ENCODE measurements around the gene LYPLAL1. TPM values are rescaled to one million over a fixed set of nuclear protein-coding genes. Genes with fewer than 3 reads are reported as not detected.

LYPLAL1 gene
- total RNA-seq, 5 donors from 2014 or later (not counting 1 experiment from before 2014, with no cell fraction given): 14.2 to 19.4 (median 18.3) TPM

DNA sequence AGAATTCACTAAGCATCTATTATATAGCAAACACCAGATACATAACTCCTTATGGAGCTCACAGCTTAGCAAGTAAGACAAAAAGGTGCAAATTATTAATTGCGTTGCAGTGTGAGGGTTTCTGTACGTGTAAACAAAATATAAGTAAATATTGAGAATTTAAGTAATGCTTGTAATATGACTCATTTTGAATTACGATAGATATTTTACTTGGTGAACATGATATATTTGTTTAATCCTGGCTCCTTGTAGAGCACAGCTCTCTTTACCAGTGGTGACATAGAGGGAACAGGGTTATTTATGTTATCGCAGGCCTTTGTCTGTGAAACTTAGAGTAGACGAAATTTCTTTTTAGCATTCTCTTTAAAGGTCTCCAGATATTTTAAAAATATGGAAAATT lies 36.4 kb downstream of the LYPLAL1 start:
- H3K4me3 ChIP-seq (ENCODE audit: control insufficient read depth in 1 of 2, extremely low read depth in 1 of 2, low read length in 1 of 2): no peak overlapping the region
- no peaks in the 10 kb centered on the region for H3K4me1 ChIP-seq (ENCODE audit: control insufficient read depth in 1 of 2, extremely low read depth in 1 of 2, insufficient read depth in 2 of 2, low read length in 2 of 2)
- Mint-ChIP-seq H3K4me3 (no peak overlapping the region), H3K4me1 (no peaks in the 10 kb centered on the region), H3K27ac (no peak overlapping the region), H3K27me3 (no peaks in the 10 kb centered on the region), H3K9me3 (no peaks in the 10 kb centered on the region), H3K36me3 (peaks cover 22% of the 10 kb centered on the region)
- ChIA-PET POLR2A (no interaction called here), CTCF (no interaction called here)
- DNase-seq (no peak), ATAC-seq (replicated peaks in 1 of 4) (no peak)
- no peaks in the 10 kb centered on the region for H3K9me3 ChIP-seq
- H3K36me3 ChIP-seq (ENCODE audit: control insufficient read depth in 2 of 2, extremely low read depth in 1 of 2, insufficient read depth in 1 of 2, low read length in 1 of 2): no peaks in the 10 kb centered on the region
- no CpG with 5 or more reads among the region's 5 CpGs for WGBS (ENCODE audit: insufficient coverage)
- H3K27ac ChIP-seq (ENCODE audit: low read length): no peak overlapping the region
- H3K27me3 ChIP-seq (replicated peaks in 1 of 2; ENCODE audit: control insufficient read depth in 2 of 2, extremely low read depth in 1 of 2, insufficient read depth in 2 of 2, low read length in 1 of 2): no peaks in the 10 kb centered on the region

DNA sequence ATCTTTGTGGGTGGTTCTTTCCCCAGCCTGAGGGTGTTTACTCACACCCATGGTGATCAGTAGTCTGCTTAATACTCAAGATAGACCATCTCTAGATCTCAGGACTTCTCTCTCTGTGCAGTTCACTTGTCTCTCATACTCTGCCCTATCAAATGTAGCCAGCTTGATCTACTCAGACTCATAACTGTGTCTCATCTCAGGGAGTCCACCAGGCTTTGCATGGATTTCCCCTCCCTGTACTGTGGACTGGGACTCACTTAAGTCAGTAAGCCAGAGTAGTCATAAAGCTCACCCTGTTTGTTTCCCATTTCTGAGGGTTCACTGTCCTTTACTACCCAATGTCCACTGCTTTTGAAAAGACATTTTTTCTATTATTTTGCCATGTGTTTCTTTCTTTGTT lies 41.8 kb downstream of the LYPLAL1 start:
- no peak for ATAC-seq (replicated peaks in 1 of 4)
- DNase-seq: no peak
- H3K9me3 ChIP-seq: no peaks in the 10 kb centered on the region
- H3K4me1 Mint-ChIP-seq: no peaks in the 10 kb centered on the region
- H3K27me3 ChIP-seq (replicated peaks in 1 of 2; ENCODE audit: control insufficient read depth in 2 of 2, extremely low read depth in 1 of 2, insufficient read depth in 2 of 2, low read length in 1 of 2): no peaks in the 10 kb centered on the region
- CTCF ChIA-PET: interaction anchor here in 1 of 2 donors (0.6 kb wide), 1 partner anchor 1507 kb away, joined by 4 read pairs; no protein-coding TSS in a partner anchor
- H3K27me3 Mint-ChIP-seq: no peaks in the 10 kb centered on the region
- peaks cover 60% of the 10 kb centered on the region for H3K36me3 Mint-ChIP-seq
- H3K4me3 ChIP-seq (ENCODE audit: control insufficient read depth in 1 of 2, extremely low read depth in 1 of 2, low read length in 1 of 2): no peak overlapping the region
- H3K4me1 ChIP-seq (ENCODE audit: control insufficient read depth in 1 of 2, extremely low read depth in 1 of 2, insufficient read depth in 2 of 2, low read length in 2 of 2): no peaks in the 10 kb centered on the region
- H3K4me3 Mint-ChIP-seq: no peak overlapping the region
- H3K9me3 Mint-ChIP-seq: peaks cover 0 to 2% (median 0%) of the 10 kb centered on the region in 3 donors
- H3K36me3 ChIP-seq (ENCODE audit: control insufficient read depth in 2 of 2, extremely low read depth in 1 of 2, insufficient read depth in 1 of 2, low read length in 1 of 2): no peaks in the 10 kb centered on the region
- H3K27ac ChIP-seq (ENCODE audit: low read length): no peak overlapping the region
- POLR2A ChIA-PET: no interaction called here
- no peak overlapping the region for H3K27ac Mint-ChIP-seq

DNA sequence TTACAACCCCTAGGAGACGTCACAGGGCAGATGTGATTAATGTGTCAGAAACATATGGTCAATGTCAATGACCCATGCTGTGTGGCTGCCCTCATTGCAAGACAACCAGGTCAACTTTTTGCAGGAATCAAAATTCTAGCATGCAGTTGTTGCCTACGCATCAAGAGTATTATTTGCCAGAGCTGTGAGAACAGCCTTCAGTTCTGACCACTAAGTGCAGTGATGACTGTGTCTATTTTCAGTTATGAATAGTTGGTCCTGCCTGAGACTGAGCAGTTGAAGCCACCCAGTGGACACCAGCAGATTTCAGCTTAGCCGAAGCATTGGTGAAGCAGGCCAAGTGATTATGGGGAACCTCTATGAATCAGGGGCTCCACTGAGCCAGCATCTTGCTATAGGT lies 47.3 kb downstream of the LYPLAL1 start:
- Mint-ChIP-seq H3K27me3 (no peaks in the 10 kb centered on the region), H3K9me3 (no peaks in the 10 kb centered on the region), H3K4me1 (no peaks in the 10 kb centered on the region), H3K27ac (no peak overlapping the region), H3K4me3 (no peak overlapping the region), H3K36me3 (peaks cover 44% of the 10 kb centered on the region)
- Histone ChIP-seq H3K27ac (ENCODE audit: low read length) (no peak overlapping the region), H3K36me3 (ENCODE audit: control insufficient read depth in 2 of 2, extremely low read depth in 1 of 2, insufficient read depth in 1 of 2, low read length in 1 of 2) (no peaks in the 10 kb centered on the region), H3K9me3 (no peaks in the 10 kb centered on the region), H3K27me3 (replicated peaks in 1 of 2; ENCODE audit: control insufficient read depth in 2 of 2, extremely low read depth in 1 of 2, insufficient read depth in 2 of 2, low read length in 1 of 2) (no peaks in the 10 kb centered on the region), H3K4me3 (ENCODE audit: control insufficient read depth in 1 of 2, extremely low read depth in 1 of 2, low read length in 1 of 2) (no peak overlapping the region), H3K4me1 (ENCODE audit: control insufficient read depth in 1 of 2, extremely low read depth in 1 of 2, insufficient read depth in 2 of 2, low read length in 2 of 2) (no peaks in the 10 kb centered on the region)
- no peak for ATAC-seq (replicated peaks in 1 of 4)
- WGBS (ENCODE audit: insufficient coverage): 87% methylated on average over 3 of the region's 3 CpGs
- POLR2A ChIA-PET: no interaction called here
- CTCF ChIA-PET: no interaction called here
- DNase-seq: no peak

GRCh38 chr1:219223496-219223895 lies 49.8 kb downstream of the LYPLAL1 start:
- Mint-ChIP-seq H3K36me3 (peaks cover 31% of the 10 kb centered on the region), H3K4me3 (no peak overlapping the region), H3K27me3 (no peaks in the 10 kb centered on the region), H3K4me1 (no peaks in the 10 kb centered on the region), H3K27ac (no peak overlapping the region), H3K9me3 (no peaks in the 10 kb centered on the region)
- Histone ChIP-seq H3K9me3 (no peaks in the 10 kb centered on the region), H3K27ac (ENCODE audit: low read length) (no peak overlapping the region), H3K4me1 (ENCODE audit: control insufficient read depth in 1 of 2, extremely low read depth in 1 of 2, insufficient read depth in 2 of 2, low read length in 2 of 2) (no peaks in the 10 kb centered on the region), H3K27me3 (replicated peaks in 1 of 2; ENCODE audit: control insufficient read depth in 2 of 2, extremely low read depth in 1 of 2, insufficient read depth in 2 of 2, low read length in 1 of 2) (no peaks in the 10 kb centered on the region), H3K36me3 (ENCODE audit: control insufficient read depth in 2 of 2, extremely low read depth in 1 of 2, insufficient read depth in 1 of 2, low read length in 1 of 2) (no peaks in the 10 kb centered on the region), H3K4me3 (ENCODE audit: control insufficient read depth in 1 of 2, extremely low read depth in 1 of 2, low read length in 1 of 2) (no peak overlapping the region)
- CTCF ChIA-PET: no interaction called here
- DNase-seq (no peak), ATAC-seq (replicated peaks in 1 of 4) (no peak)
- POLR2A ChIA-PET: interaction anchor here in 1 of 2 donors (0.9 kb wide), 1 partner anchor 1004 kb away, joined by 3 read pairs; no protein-coding TSS in a partner anchor

- ATAC-seq (replicated peaks in 1 of 4) (no peak), DNase-seq (no peak)
- WGBS (ENCODE audit: insufficient coverage): no CpG with 5 or more reads among the region's 2 CpGs
- POLR2A ChIA-PET: no interaction called here
- no peaks in the 10 kb centered on the region for H3K27me3 Mint-ChIP-seq
- no peaks in the 10 kb centered on the region for H3K36me3 ChIP-seq (ENCODE audit: control insufficient read depth in 2 of 2, extremely low read depth in 1 of 2, insufficient read depth in 1 of 2, low read length in 1 of 2)
- CTCF ChIA-PET: no interaction called here
- H3K9me3 Mint-ChIP-seq: no peaks in the 10 kb centered on the region
- H3K36me3 Mint-ChIP-seq: peaks cover 28% of the 10 kb centered on the region
- H3K27me3 ChIP-seq (replicated peaks in 1 of 2; ENCODE audit: control insufficient read depth in 2 of 2, extremely low read depth in 1 of 2, insufficient read depth in 2 of 2, low read length in 1 of 2): no peaks in the 10 kb centered on the region
- H3K27ac Mint-ChIP-seq: no peak overlapping the region
- H3K4me1 Mint-ChIP-seq: no peaks in the 10 kb centered on the region
- H3K4me1 ChIP-seq (ENCODE audit: control insufficient read depth in 1 of 2, extremely low read depth in 1 of 2, insufficient read depth in 2 of 2, low read length in 2 of 2): no peaks in the 10 kb centered on the region
- no peak overlapping the region for H3K4me3 ChIP-seq (ENCODE audit: control insufficient read depth in 1 of 2, extremely low read depth in 1 of 2, low read length in 1 of 2)
- no peak overlapping the region for H3K27ac ChIP-seq (ENCODE audit: low read length)
- H3K9me3 ChIP-seq: no peaks in the 10 kb centered on the region
- H3K4me3 Mint-ChIP-seq: no peak overlapping the region
These were observed 52.5 kb downstream of the LYPLAL1 start for GRCh38 chr1:219226196-219226595.

GRCh38 chr1:219227360-219228057 lies 53.8 kb downstream of the LYPLAL1 start:
- 100% methylated on average over 1 of the region's 4 CpGs for WGBS (ENCODE audit: insufficient coverage)
- Histone ChIP-seq H3K4me1 (ENCODE audit: control insufficient read depth in 1 of 2, extremely low read depth in 1 of 2, insufficient read depth in 2 of 2, low read length in 2 of 2) (no peaks in the 10 kb centered on the region), H3K36me3 (ENCODE audit: control insufficient read depth in 2 of 2, extremely low read depth in 1 of 2, insufficient read depth in 1 of 2, low read length in 1 of 2) (no peaks in the 10 kb centered on the region), H3K9me3 (no peaks in the 10 kb centered on the region), H3K27ac (ENCODE audit: low read length) (no peak overlapping the region), H3K4me3 (ENCODE audit: control insufficient read depth in 1 of 2, extremely low read depth in 1 of 2, low read length in 1 of 2) (no peak overlapping the region), H3K27me3 (replicated peaks in 1 of 2; ENCODE audit: control insufficient read depth in 2 of 2, extremely low read depth in 1 of 2, insufficient read depth in 2 of 2, low read length in 1 of 2) (no peaks in the 10 kb centered on the region)
- POLR2A ChIA-PET: no interaction called here
- H3K9me3 Mint-ChIP-seq: no peaks in the 10 kb centered on the region
- no peak overlapping the region for H3K4me3 Mint-ChIP-seq
- H3K4me1 Mint-ChIP-seq: no peaks in the 10 kb centered on the region
- ATAC-seq (replicated peaks in 1 of 4) (no peak), DNase-seq (no peak)
- peaks cover 27% of the 10 kb centered on the region for H3K36me3 Mint-ChIP-seq
- no peaks in the 10 kb centered on the region for H3K27me3 Mint-ChIP-seq
- no peak overlapping the region for H3K27ac Mint-ChIP-seq
- CTCF ChIA-PET: interaction anchor here in 1 of 2 donors (0.6 kb wide), 1 partner anchor 901 kb away, joined by 3 read pairs; no protein-coding TSS in a partner anchor

- Histone ChIP-seq H3K4me3 (ENCODE audit: control insufficient read depth in 1 of 2, extremely low read depth in 1 of 2, low read length in 1 of 2) (no peak overlapping the region), H3K9me3 (no peaks in the 10 kb centered on the region), H3K27ac (ENCODE audit: low read length) (no peak overlapping the region), H3K27me3 (replicated peaks in 1 of 2; ENCODE audit: control insufficient read depth in 2 of 2, extremely low read depth in 1 of 2, insufficient read depth in 2 of 2, low read length in 1 of 2) (no peaks in the 10 kb centered on the region), H3K36me3 (ENCODE audit: control insufficient read depth in 2 of 2, extremely low read depth in 1 of 2, insufficient read depth in 1 of 2, low read length in 1 of 2) (no peaks in the 10 kb centered on the region), H3K4me1 (ENCODE audit: control insufficient read depth in 1 of 2, extremely low read depth in 1 of 2, insufficient read depth in 2 of 2, low read length in 2 of 2) (no peaks in the 10 kb centered on the region)
- 100% methylated on average over 2 of the region's 5 CpGs for WGBS (ENCODE audit: insufficient coverage)
- CTCF ChIA-PET: no interaction called here
- ATAC-seq (replicated peaks in 1 of 4) (no peak), DNase-seq (no peak)
- Mint-ChIP-seq H3K4me3 (no peak overlapping the region), H3K27ac (no peak overlapping the region), H3K36me3 (peaks cover 26% of the 10 kb centered on the region), H3K9me3 (no peaks in the 10 kb centered on the region), H3K27me3 (no peaks in the 10 kb centered on the region), H3K4me1 (no peaks in the 10 kb centered on the region)
- POLR2A ChIA-PET: no interaction called here
These were observed 54.4 kb downstream of the LYPLAL1 start for GRCh38 chr1:219228058-219228419.

Measured in T-cell (primary cell).